ENCODE measurements around the gene COL24A1. TPM values are rescaled to one million over a fixed set of nuclear protein-coding genes. Genes with fewer than 3 reads are reported as not detected.

Gene COL24A1
- total RNA-seq, 4 donors from 2014 or later = 0.12 to 1.1 (median 0.58) TPM

GRCh38 chr1:85998105-85998855 is 158.3 kb downstream of the COL24A1 start:
- no peak for ATAC-seq (ENCODE audit: low FRiP score)
- no peak for TF ChIP-seq CTCF (IDR thresholded peaks at IDR 0.05)
- DNase-seq (ENCODE audit: low spot score) = no peak

DNA sequence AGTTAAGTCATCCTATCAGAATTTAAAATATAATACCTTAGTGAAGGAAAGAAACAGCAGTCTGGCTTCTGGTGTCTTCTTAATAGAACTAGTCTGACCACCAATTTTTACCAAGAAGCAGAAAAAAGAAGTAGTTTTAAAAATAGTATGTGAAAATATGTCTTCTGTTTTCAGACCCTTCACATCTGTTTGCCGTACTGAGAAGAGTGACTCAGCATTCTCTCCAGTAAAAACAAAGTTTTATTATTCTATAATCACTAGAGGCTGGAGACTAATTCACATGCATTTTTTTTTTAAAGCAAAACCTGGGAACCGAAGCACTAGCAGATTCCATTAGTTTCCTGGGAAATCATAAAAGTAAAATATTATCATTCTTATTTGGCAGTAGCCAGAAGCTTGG is 163.8 kb downstream of the COL24A1 start:
- no peak for TF ChIP-seq CTCF (IDR thresholded peaks at IDR 0.05)
- no peak for ATAC-seq (ENCODE audit: low FRiP score)

DNA sequence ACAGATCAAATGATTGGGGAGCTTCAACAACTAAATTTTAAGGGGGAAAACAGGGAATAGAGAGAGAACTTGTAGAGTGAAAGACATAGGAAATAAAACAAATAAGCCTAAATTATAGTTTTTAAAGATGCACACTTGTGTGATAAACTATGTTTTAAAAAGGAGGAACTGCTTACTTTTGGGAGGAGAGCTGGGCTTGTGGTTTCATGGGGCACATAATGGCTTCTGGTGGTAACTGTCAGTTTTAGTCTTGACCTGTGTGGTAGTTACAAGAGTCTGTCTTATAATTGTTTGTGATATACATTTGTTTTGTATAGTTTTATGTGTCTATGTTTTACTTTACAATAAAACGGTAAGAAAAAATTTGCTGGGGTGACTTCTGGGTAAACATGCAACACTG is 165.3 kb downstream of the COL24A1 start:
- ATAC-seq (ENCODE audit: low FRiP score) (no peak), DNase-seq (ENCODE audit: low spot score) (no peak)
- TF ChIP-seq CTCF (IDR thresholded peaks at IDR 0.05) = no peak

More for the DNA sequence above, 163.8 kb downstream of the COL24A1 start:
- DNase-seq (ENCODE audit: low spot score) = no peak

- ATAC-seq (ENCODE audit: low FRiP score) = no peak
- no peak for TF ChIP-seq CTCF (IDR thresholded peaks at IDR 0.05)
- no peak for DNase-seq (ENCODE audit: low spot score)
Observed at GRCh38 chr1:85984636-85985035, 171.9 kb downstream of the COL24A1 start.

GRCh38 chr1:85983316-85983715 is 173.3 kb downstream of the COL24A1 start:
- no peak for DNase-seq (ENCODE audit: low spot score)
- TF ChIP-seq CTCF (IDR thresholded peaks at IDR 0.05) = no peak
- no peak for ATAC-seq (ENCODE audit: low FRiP score)

DNA sequence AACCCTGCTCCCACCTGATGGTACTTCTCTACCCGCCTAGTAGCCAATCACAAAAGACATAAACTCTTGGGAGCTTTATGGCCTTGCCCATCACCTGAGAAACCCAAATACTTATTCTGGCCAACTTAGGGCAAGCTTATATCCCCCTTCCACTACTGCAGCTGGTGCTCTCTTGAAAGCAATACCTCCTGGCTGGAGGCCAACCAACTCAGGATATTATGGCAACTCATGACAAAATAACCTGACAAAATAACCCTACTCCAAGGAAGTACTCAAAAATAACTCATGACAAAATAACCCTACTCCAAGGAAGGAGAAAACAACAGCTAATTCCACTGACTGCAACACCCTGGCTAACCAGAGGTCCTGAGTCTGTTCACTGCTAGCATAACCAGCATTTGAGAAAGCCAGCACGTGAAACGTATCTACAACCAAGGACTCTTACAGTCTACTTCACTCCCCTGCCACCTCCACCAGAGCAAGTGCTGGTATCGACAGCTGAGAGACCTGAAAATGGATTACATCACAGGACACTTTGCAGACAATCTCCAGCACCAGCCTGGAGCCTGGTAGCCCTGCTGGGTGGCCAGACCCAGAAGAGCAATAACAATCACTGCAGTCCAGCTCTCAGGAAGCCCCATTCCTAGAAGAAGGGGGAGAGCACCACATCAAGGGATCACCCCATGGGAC is 179.9 kb downstream of the COL24A1 start:
- no peak for TF ChIP-seq CTCF (IDR thresholded peaks at IDR 0.05)
- DNase-seq (ENCODE audit: low spot score) (no peak), ATAC-seq (ENCODE audit: low FRiP score) (no peak)
